Peyer's patch (tissue), 4 donors: ENCODE results near the gene ZNF747.

Experiments
- POLR2A ChIP-seq, 2 donors: fragments of 450-650 bp; IDR thresholded peaks; one replicate each; pipeline ENCODE4 v1.5.1; 2017; ENCODE audit warnings: antibody characterized with exemption in 2 of 2, mild to moderate bottlenecking in 2 of 2, moderate library complexity in 2 of 2
- TF ChIP-seq, protein P1 (sequence below), 6 experiments: fragments of 450-650 bp in 4 of 6; fragments of 200-600 bp in 2 of 6; sonication (generic) in 1 of 6; IDR thresholded peaks; one replicate each; pipeline ENCODE4 v1.5.1; 2017 to 2019; ENCODE audit warnings: antibody characterized with exemption in 6 of 6, mild to moderate bottlenecking in 3 of 6, moderate library complexity in 1 of 6

DNA sequence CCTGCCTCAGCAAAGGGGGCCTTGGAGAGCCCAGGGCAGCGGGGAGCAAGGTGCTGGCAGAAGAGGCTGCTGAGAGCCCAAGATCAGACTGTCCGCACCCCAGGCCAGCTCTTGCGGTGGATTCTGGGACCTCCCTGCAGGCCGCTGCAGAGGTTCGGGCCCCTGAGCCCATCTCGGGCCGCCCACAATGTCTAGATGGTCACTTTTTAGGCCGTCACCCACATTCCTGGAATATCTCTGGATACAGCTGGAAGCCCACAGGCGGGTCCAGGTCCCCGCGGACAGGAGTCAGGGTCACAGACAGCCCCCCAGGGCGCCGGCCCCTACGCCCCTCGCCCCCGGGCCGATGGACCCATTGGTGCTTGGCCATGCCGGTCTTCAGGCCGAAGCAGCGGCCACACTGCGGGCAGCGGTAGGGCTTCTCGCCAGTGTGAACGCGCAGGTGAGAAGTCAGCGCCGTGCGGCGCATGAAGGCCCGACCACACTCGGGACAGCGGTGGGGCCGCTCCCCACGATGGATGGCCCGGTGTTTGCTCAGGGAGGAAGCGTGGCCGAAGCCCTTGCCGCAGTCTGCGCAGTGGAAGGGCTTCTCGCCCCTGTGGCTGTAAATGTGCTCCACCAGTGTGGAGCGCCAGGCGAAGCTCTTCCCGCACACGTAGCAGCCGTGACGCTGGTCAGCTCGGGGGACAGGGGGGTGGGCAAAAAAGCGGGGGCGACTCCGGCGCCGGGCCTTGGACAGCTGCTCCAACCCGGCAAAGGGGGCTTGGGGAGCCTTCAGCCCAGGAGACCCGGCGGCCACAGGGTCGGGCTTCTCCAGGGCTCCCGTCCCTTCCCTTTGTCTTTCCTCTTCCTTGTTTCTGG lies 2.1 kb downstream of the ZNF747 start:
- no peak for TF ChIP-seq POLR2A (IDR thresholded peaks at IDR 0.05)
- TF ChIP-seq, protein P1, sequence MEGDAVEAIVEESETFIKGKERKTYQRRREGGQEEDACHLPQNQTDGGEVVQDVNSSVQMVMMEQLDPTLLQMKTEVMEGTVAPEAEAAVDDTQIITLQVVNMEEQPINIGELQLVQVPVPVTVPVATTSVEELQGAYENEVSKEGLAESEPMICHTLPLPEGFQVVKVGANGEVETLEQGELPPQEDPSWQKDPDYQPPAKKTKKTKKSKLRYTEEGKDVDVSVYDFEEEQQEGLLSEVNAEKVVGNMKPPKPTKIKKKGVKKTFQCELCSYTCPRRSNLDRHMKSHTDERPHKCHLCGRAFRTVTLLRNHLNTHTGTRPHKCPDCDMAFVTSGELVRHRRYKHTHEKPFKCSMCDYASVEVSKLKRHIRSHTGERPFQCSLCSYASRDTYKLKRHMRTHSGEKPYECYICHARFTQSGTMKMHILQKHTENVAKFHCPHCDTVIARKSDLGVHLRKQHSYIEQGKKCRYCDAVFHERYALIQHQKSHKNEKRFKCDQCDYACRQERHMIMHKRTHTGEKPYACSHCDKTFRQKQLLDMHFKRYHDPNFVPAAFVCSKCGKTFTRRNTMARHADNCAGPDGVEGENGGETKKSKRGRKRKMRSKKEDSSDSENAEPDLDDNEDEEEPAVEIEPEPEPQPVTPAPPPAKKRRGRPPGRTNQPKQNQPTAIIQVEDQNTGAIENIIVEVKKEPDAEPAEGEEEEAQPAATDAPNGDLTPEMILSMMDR (IDR thresholded peaks at IDR 0.05), result no peak
